GM23248 (cell line): ENCODE measurements around the gene BPIFB2. TPM values are rescaled to one million over a fixed set of nuclear protein-coding genes. Genes with fewer than 3 reads are reported as not detected.

Experiments used
- DNase-seq: peaks from one replicate; pipeline ENCODE4 v3.0.0-alpha.2; 2015
- H2AFZ ChIP-seq: fragments of 200-600 bp; sonication (generic); 2 replicates; pipeline ENCODE4 v1.6.1; 2016; ENCODE audit warnings: antibody characterized with exemption
- H3F3A ChIP-seq: fragments of 200-600 bp; sonication (generic); 2 replicates; pipeline ENCODE4 v1.6.1; 2016; ENCODE audit warnings: mild to moderate bottlenecking, antibody characterized with exemption, mixed run types; ENCODE audit not compliant: insufficient read depth
- H3K27ac ChIP-seq: fragments of 200-600 bp; sonication (generic); 2 replicates; pipeline ENCODE4 v1.5.1; 2016; ENCODE audit warnings: mild to moderate bottlenecking
- H3K27me3 ChIP-seq: fragments of 200-600 bp; sonication (generic); replicated peaks from 2 replicates; pipeline ENCODE4 v1.6.1; 2016; ENCODE audit warnings: mild to moderate bottlenecking; ENCODE audit not compliant: insufficient read depth
- H3K36me3 ChIP-seq: fragments of 200-600 bp; sonication (generic); 2 replicates; pipeline ENCODE4 v1.6.1; 2016; ENCODE audit warnings: low read depth, mild to moderate bottlenecking
- H3K4me1 ChIP-seq: fragments of 200-600 bp; sonication (generic); 2 replicates; pipeline ENCODE4 v1.6.1; 2016; ENCODE audit warnings: mild to moderate bottlenecking; ENCODE audit not compliant: insufficient read depth
- H3K4me2 ChIP-seq: fragments of 200-600 bp; sonication (generic); one replicate; pipeline ENCODE4 v1.6.1; 2016; ENCODE audit warnings: mild to moderate bottlenecking; ENCODE audit not compliant: unreplicated experiment
- H3K4me3 ChIP-seq: fragments of 200-600 bp; sonication (generic); 2 replicates; pipeline ENCODE4 v1.5.1; 2016; ENCODE audit warnings: mild to moderate bottlenecking
- H3K79me2 ChIP-seq: fragments of 200-600 bp; sonication (generic); 2 replicates; pipeline ENCODE4 v1.6.1; 2016; ENCODE audit warnings: mild to moderate bottlenecking; ENCODE audit not compliant: insufficient read depth
- H3K9ac ChIP-seq: fragments of 200-600 bp; sonication (generic); 2 replicates; pipeline ENCODE4 v1.6.1; 2016; ENCODE audit warnings: mild to moderate bottlenecking
- H3K9me2 ChIP-seq: fragments of 200-600 bp; sonication (generic); 2 replicates; pipeline ENCODE4 v1.6.1; 2016; ENCODE audit warnings: mixed run types, mild to moderate bottlenecking, moderate library complexity; ENCODE audit not compliant: insufficient read depth
- H3K9me3 ChIP-seq: fragments of 200-600 bp; sonication (generic); one replicate; pipeline ENCODE4 v1.6.1; 2017; ENCODE audit warnings: low read depth
- H4K20me1 ChIP-seq: fragments of 200-600 bp; sonication (generic); 2 replicates; pipeline ENCODE4 v1.6.0; 2016; ENCODE audit not compliant: insufficient read depth
- EZH2 ChIP-seq: fragments of 200-600 bp; sonication (generic); IDR thresholded peaks from 2 replicates; pipeline ENCODE4 v1.6.1; 2018; ENCODE audit warnings: antibody characterized with exemption, mild to moderate bottlenecking; ENCODE audit not compliant: insufficient read depth, poor library complexity, severe bottlenecking
- EZH2phosphoT487 ChIP-seq: fragments of 200-600 bp; sonication (generic); IDR thresholded peaks from 2 replicates; pipeline ENCODE4 v1.6.1; 2018; ENCODE audit warnings: antibody characterized with exemption, moderate library complexity, mild to moderate bottlenecking, low read depth; ENCODE audit not compliant: insufficient read depth
- WGBS, 2 experiments: methylation state at CpG; one replicate each; pipeline ENCODE4 v1.1.6; 2015 to 2017; ENCODE audit warnings: low lambda C conversion rate in 2 of 2, low coverage in 1 of 2; ENCODE audit errors: missing lambda C conversion rate in 2 of 2; 5-methylcytosine and 5-hydroxymethylcytosine counted together
- in situ Hi-C: fragments of 300-500 bp; cut with MboI; formaldehyde crosslinking; loops from 2 replicates; pipeline ENCODE4 v1.15.0; 2020
- polyA plus RNA-seq: library from polyadenylated mRNA; unstranded; fragments of >200 nt; fragmentation: Nextera tagmentation; extraction: Ambion mirVana; gene quantifications from 2 replicates; pipeline ENCODE4 v1.2.1, GENCODE V29; 2016
- total RNA-seq: library from RNA; depleted of rRNA; stranded (reverse); fragments of >200 nt; shearing (Covaris generic); gene quantifications from 2 replicates; pipeline ENCODE4 v1.2.3, GENCODE V29; 2014

The BPIFB2 gene
- total and polyA plus RNA-seq, 2 experiments from 2014 or later, result not detected

GRCh38 chr20:32984196-32984595 is 23.3 kb upstream of the BPIFB2 start:
- Histone ChIP-seq H3K4me1 (no peaks in the 10 kb centered on the region), H2AFZ (no peak overlapping the region), H3K27me3 (no peaks in the 10 kb centered on the region; the same call in 1 of the 2 replicates), H3K4me2 (no peak overlapping the region), H3K9ac (no peak overlapping the region), H3K4me3 (no peak overlapping the region), H4K20me1 (no peaks in the 10 kb centered on the region), H3K9me2 (no peaks in the 10 kb centered on the region), H3K79me2 (no peaks in the 10 kb centered on the region), H3K36me3 (no peaks in the 10 kb centered on the region), H3F3A (no peaks in the 10 kb centered on the region), H3K9me3 (no peaks in the 10 kb centered on the region), H3K27ac (no peak overlapping the region)
- in situ Hi-C loops, result no loop called here
- TF ChIP-seq EZH2phosphoT487 (no peak), EZH2 (no peak)
- 45 to 46% methylated on average over 7 of the region's 7 CpGs for WGBS, 2 experiments
- peak; percentile 18 for DNase-seq

GRCh38 chr20:32984631-32985354 is 22.7 kb upstream of the BPIFB2 start:
- H3K9me2 ChIP-seq, result no peaks in the 10 kb centered on the region
- no peaks in the 10 kb centered on the region for H3K9me3 ChIP-seq
- H2AFZ ChIP-seq, result no peak overlapping the region
- no peaks in the 10 kb centered on the region for H4K20me1 ChIP-seq
- no peak overlapping the region for H3K27ac ChIP-seq
- TF ChIP-seq EZH2 (no peak), EZH2phosphoT487 (no peak)
- no peak for DNase-seq
- H3K4me1 ChIP-seq, result no peaks in the 10 kb centered on the region
- H3K4me3 ChIP-seq, result no peak overlapping the region
- 31 to 37% methylated on average over 9 of the region's 9 CpGs for WGBS, 2 experiments
- no peak overlapping the region for H3K9ac ChIP-seq
- in situ Hi-C loops, result no loop called here
- H3K4me2 ChIP-seq, result no peak overlapping the region
- H3K36me3 ChIP-seq, result no peaks in the 10 kb centered on the region
- no peaks in the 10 kb centered on the region for H3F3A ChIP-seq
- no peaks in the 10 kb centered on the region for H3K79me2 ChIP-seq
- H3K27me3 ChIP-seq, result no peaks in the 10 kb centered on the region; the same call in 1 of the 2 replicates

GRCh38 chr20:32985596-32985995 is 21.9 kb upstream of the BPIFB2 start:
- no peaks in the 10 kb centered on the region for H3K79me2 ChIP-seq
- H3K27ac ChIP-seq, result no peak overlapping the region
- in situ Hi-C loops, result no loop called here
- no peak overlapping the region for H3K4me3 ChIP-seq
- H3K36me3 ChIP-seq, result no peaks in the 10 kb centered on the region
- H3K4me1 ChIP-seq, result no peaks in the 10 kb centered on the region
- H3K27me3 ChIP-seq, result peaks cover 4% of the 10 kb centered on the region; the same call in 1 of the 2 replicates
- H3K9me2 ChIP-seq, result no peaks in the 10 kb centered on the region
- 58 to 69% methylated on average over 5 to 6 of the region's 6 CpGs for WGBS, 2 experiments
- no peaks in the 10 kb centered on the region for H4K20me1 ChIP-seq
- H2AFZ ChIP-seq, result no peak overlapping the region
- H3F3A ChIP-seq, result no peaks in the 10 kb centered on the region
- TF ChIP-seq EZH2phosphoT487 (no peak), EZH2 (no peak)
- no peaks in the 10 kb centered on the region for H3K9me3 ChIP-seq
- no peak overlapping the region for H3K4me2 ChIP-seq
- H3K9ac ChIP-seq, result no peak overlapping the region
- DNase-seq, result no peak

- Histone ChIP-seq H3K27me3 (peaks cover 12% of the 10 kb centered on the region; the same call in 1 of the 2 replicates), H3K4me3 (no peak overlapping the region), H2AFZ (no peak overlapping the region), H4K20me1 (no peaks in the 10 kb centered on the region), H3K4me2 (no peak overlapping the region), H3K9ac (no peak overlapping the region), H3K27ac (no peak overlapping the region), H3K9me3 (no peaks in the 10 kb centered on the region), H3K9me2 (no peaks in the 10 kb centered on the region), H3K4me1 (no peaks in the 10 kb centered on the region), H3K36me3 (no peaks in the 10 kb centered on the region), H3K79me2 (no peaks in the 10 kb centered on the region), H3F3A (no peaks in the 10 kb centered on the region)
- in situ Hi-C loops, result no loop called here
- TF ChIP-seq EZH2, result no peak
- TF ChIP-seq EZH2phosphoT487, result no peak
- DNase-seq, result no peak
- 22 to 26% methylated on average over 14 to 18 of the region's 18 CpGs for WGBS, 2 experiments
Observed at GRCh38 chr20:32986331-32986966, 21.1 kb upstream of the BPIFB2 start.
